Measurements from ENCODE around the gene EGFLAM. TPM values are rescaled to one million over a fixed set of nuclear protein-coding genes. Genes with fewer than 3 reads are reported as not detected.

Gene EGFLAM
- total RNA-seq, 1 experiment from 2014 or later: 45.4 TPM

DNA sequence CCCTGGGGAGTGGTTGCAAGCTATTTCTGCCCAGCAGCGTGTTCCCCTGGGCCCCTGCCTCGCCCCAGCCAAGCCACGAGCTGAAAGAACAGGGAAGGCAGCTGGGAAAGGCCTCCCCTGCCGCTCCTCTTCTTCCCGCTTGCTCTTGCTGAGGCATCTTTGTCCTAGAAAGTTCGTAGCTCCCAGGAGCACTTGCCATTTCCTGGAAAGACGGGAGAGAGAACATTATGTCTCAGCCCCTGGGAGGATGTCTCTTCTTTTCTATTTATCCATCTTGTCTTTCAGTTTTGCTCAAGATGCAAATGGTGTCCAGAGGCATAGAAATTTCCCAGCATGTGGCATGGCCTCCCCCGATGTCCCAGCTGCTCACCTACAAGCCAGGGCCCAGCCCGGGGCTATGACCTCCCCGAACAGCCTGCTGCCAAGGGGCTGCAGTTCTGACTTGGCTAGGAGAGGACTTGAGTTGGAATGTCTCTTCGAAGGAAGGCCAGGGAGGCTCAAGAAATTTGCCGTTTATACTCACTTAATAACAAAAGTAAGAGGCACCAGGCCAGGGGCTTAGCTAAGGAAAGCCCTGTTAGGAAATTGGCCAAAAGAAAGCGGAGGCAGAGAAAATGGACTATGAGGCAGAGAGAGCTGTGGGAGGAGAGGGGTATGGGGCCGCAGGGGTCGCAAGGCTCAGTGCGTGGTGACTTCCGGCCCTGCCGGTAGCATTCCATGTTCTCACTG, 210.8 kb downstream of the EGFLAM start:
- H3K4me3 ChIP-seq (ENCODE audit: low read depth, low read length, poor library complexity, severe bottlenecking): no peak overlapping the region
- no TSS peak for BruUV-seq (replicated peaks)
- DNase-seq (ENCODE audit: low spot score): no peak
- no peaks in the 10 kb centered on the region for H3K4me1 ChIP-seq (ENCODE audit: insufficient read depth, low read length, poor library complexity, severe bottlenecking)
- intact Hi-C loops (cut with micrococcal nuclease; ENCODE audit: unreplicated experiment): no loop called here
- no peak overlapping the region for H3K27ac ChIP-seq (ENCODE audit: low read depth, low read length, poor library complexity, severe bottlenecking)
- ChIA-PET POLR2A (ENCODE audit: low non-redundant PET) (no interaction called here), CTCF (no interaction called here)
- TF ChIP-seq EZH2 (IDR thresholded peaks at IDR 0.05; ENCODE audit: borderline replicate concordance, low read depth, low read length, poor library complexity, severe bottlenecking): no peak
- peaks cover 4% of the 10 kb centered on the region for H3K36me3 ChIP-seq (ENCODE audit: insufficient read depth, low read length, poor library complexity, severe bottlenecking)
- H3K27me3 ChIP-seq (replicated peaks; ENCODE audit: insufficient read depth, low read depth, low read length, poor library complexity): no peaks in the 10 kb centered on the region
- H3K9me3 ChIP-seq (ENCODE audit: low read depth, low read length, poor library complexity, severe bottlenecking): no peaks in the 10 kb centered on the region

- no peaks in the 10 kb centered on the region for H3K9me3 ChIP-seq (ENCODE audit: low read depth, low read length, poor library complexity, severe bottlenecking)
- intact Hi-C loops (cut with micrococcal nuclease; ENCODE audit: unreplicated experiment): no loop called here
- CTCF ChIA-PET: no interaction called here
- DNase-seq (ENCODE audit: low spot score): no peak
- no peaks in the 10 kb centered on the region for H3K27me3 ChIP-seq (replicated peaks; ENCODE audit: insufficient read depth, low read depth, low read length, poor library complexity)
- TF ChIP-seq CTCF (conservative IDR thresholded peaks at IDR 0.05; ENCODE audit: low read depth, low read length): no peak
- no peak for TF ChIP-seq EZH2 (IDR thresholded peaks at IDR 0.05; ENCODE audit: borderline replicate concordance, low read depth, low read length, poor library complexity, severe bottlenecking)
- no peak overlapping the region for H3K27ac ChIP-seq (ENCODE audit: low read depth, low read length, poor library complexity, severe bottlenecking)
- H3K4me1 ChIP-seq (ENCODE audit: insufficient read depth, low read length, poor library complexity, severe bottlenecking): no peaks in the 10 kb centered on the region
- H3K36me3 ChIP-seq (ENCODE audit: insufficient read depth, low read length, poor library complexity, severe bottlenecking): peaks cover 4% of the 10 kb centered on the region
- no peak overlapping the region for H3K4me3 ChIP-seq (ENCODE audit: low read depth, low read length, poor library complexity, severe bottlenecking)
- BruUV-seq (replicated peaks): no TSS peak
- POLR2A ChIA-PET (ENCODE audit: low non-redundant PET): no interaction called here
Measured at GRCh38 chr5:38469707-38470267, 211.4 kb downstream of the EGFLAM start.

DNA sequence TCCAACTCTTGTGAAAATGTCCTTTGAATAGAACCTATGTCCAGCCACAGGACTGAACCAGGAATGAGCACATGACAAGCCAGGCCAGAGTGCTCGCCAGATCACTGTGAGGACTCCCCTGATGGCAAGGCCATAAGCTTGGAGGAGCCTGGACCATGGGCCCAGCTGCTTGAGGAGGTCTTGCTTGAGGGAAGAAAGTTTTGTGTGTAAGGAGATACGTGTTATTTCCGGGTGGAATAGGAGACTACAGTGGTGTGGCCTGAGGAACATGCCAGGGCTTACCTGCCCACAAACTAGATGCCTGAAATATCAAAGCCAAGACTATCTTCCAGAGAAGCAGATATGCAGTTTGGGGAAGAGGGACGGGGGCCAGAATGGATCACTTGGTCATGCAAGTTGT, 213.3 kb downstream of the EGFLAM start:
- Histone ChIP-seq H3K9me3 (ENCODE audit: low read depth, low read length, poor library complexity, severe bottlenecking) (no peaks in the 10 kb centered on the region), H3K27ac (ENCODE audit: low read depth, low read length, poor library complexity, severe bottlenecking) (no peak overlapping the region), H3K36me3 (ENCODE audit: insufficient read depth, low read length, poor library complexity, severe bottlenecking) (no peaks in the 10 kb centered on the region), H3K4me3 (ENCODE audit: low read depth, low read length, poor library complexity, severe bottlenecking) (no peak overlapping the region), H3K4me1 (ENCODE audit: insufficient read depth, low read length, poor library complexity, severe bottlenecking) (no peaks in the 10 kb centered on the region), H3K27me3 (replicated peaks; ENCODE audit: insufficient read depth, low read depth, low read length, poor library complexity) (no peaks in the 10 kb centered on the region)
- intact Hi-C loops (cut with micrococcal nuclease; ENCODE audit: unreplicated experiment): no loop called here
- DNase-seq (ENCODE audit: low spot score): no peak
- BruUV-seq (replicated peaks): no TSS peak
- POLR2A ChIA-PET (ENCODE audit: low non-redundant PET): no interaction called here
- CTCF ChIA-PET: interaction anchor here (0.7 kb wide), 1 partner anchor 30 kb away, joined by 4 read pairs; no protein-coding TSS in a partner anchor
- TF ChIP-seq EZH2 (IDR thresholded peaks at IDR 0.05; ENCODE audit: borderline replicate concordance, low read depth, low read length, poor library complexity, severe bottlenecking): no peak

- no peak for DNase-seq (ENCODE audit: low spot score)
- Histone ChIP-seq H3K4me1 (ENCODE audit: insufficient read depth, low read length, poor library complexity, severe bottlenecking) (no peaks in the 10 kb centered on the region), H3K27me3 (replicated peaks; ENCODE audit: insufficient read depth, low read depth, low read length, poor library complexity) (no peaks in the 10 kb centered on the region), H3K36me3 (ENCODE audit: insufficient read depth, low read length, poor library complexity, severe bottlenecking) (no peaks in the 10 kb centered on the region), H3K4me3 (ENCODE audit: low read depth, low read length, poor library complexity, severe bottlenecking) (no peak overlapping the region), H3K27ac (ENCODE audit: low read depth, low read length, poor library complexity, severe bottlenecking) (no peak overlapping the region), H3K9me3 (ENCODE audit: low read depth, low read length, poor library complexity, severe bottlenecking) (no peaks in the 10 kb centered on the region)
- ChIA-PET POLR2A (ENCODE audit: low non-redundant PET) (interaction anchor here (0.6 kb wide), 1 partner anchor 56 kb away, joined by 5 read pairs; no protein-coding TSS in a partner anchor), CTCF (no interaction called here)
- TF ChIP-seq EZH2 (IDR thresholded peaks at IDR 0.05; ENCODE audit: borderline replicate concordance, low read depth, low read length, poor library complexity, severe bottlenecking) (no peak), CTCF (conservative IDR thresholded peaks at IDR 0.05; ENCODE audit: low read depth, low read length) (no peak)
- intact Hi-C loops (cut with micrococcal nuclease; ENCODE audit: unreplicated experiment): no loop called here
- no TSS peak for BruUV-seq (replicated peaks)
Measured at GRCh38 chr5:38472541-38472940, 214.2 kb downstream of the EGFLAM start.
